ENCODE data around the gene ERBB4.

GRCh38 chr2:212549463-212549862 is 10.9 kb upstream of the ERBB4 start:
- TF ChIP-seq CTCF (IDR thresholded peaks at IDR 0.05) (no peak), POLR2A (IDR thresholded peaks at IDR 0.05) (no peak)

All from esophagus squamous epithelium (tissue), 4 donors.